Stomach (tissue), 9 donors: Measurements from ENCODE around the gene AUTS2. TPM values are rescaled to one million over a fixed set of nuclear protein-coding genes. Genes with fewer than 3 reads are reported as not detected.

ENCODE experiments used
- DNase-seq, 2 donors: peaks; one replicate each; pipeline versions ENCODE4 v3.0.0 to v3.0.0-alpha.2; 2013 to 2019
- H3K27ac ChIP-seq, 5 donors: fragments of 200-600 bp in 4 of 5; sonication (generic) in 4 of 5; one replicate each; pipeline ENCODE4 v1.5.1; 2013 to 2019; ENCODE audit warnings: mild to moderate bottlenecking in 1 of 5, moderate library complexity in 1 of 5
- H3K27me3 ChIP-seq, 3 donors: fragments of 200-600 bp; sonication (generic); one replicate each; pipeline ENCODE4 v1.5.1; 2017 to 2019; ENCODE audit warnings: mixed run types in 1 of 3
- H3K36me3 ChIP-seq, 4 donors: fragments of 200-600 bp; sonication (generic); 1 replicate in 3 of 4; 2 replicates in 1 of 4; pipeline ENCODE4 v1.5.1; 2016 to 2019
- H3K4me1 ChIP-seq, 4 donors: fragments of 200-600 bp; sonication (generic); one replicate each; pipeline ENCODE4 v1.5.1; 2016 to 2019
- H3K4me3 ChIP-seq, 4 donors: fragments of 200-600 bp; sonication (generic) in 3 of 4; one replicate each; pipeline ENCODE4 v1.5.1; 2016 to 2019; ENCODE audit warnings: mild to moderate bottlenecking in 1 of 4
- H3K9me3 ChIP-seq, 4 donors: fragments of 200-600 bp; sonication (generic); one replicate each; pipeline ENCODE4 v1.5.1; 2016 to 2019
- CTCF ChIP-seq, 7 experiments: fragments of 450-650 bp in 4 of 7; fragments of 200-600 bp in 3 of 7; sonication (generic) in 3 of 7; IDR thresholded peaks; one replicate each; pipeline ENCODE4 v1.5.1; 2016 to 2019; ENCODE audit warnings: antibody characterized with exemption in 7 of 7, control low read depth in 2 of 7, mild to moderate bottlenecking in 1 of 7
- EP300 ChIP-seq: sonication (generic); formaldehyde crosslinking; IDR thresholded peaks from one replicate; pipeline ENCODE4 v1.6.1; 2017; ENCODE audit warnings: antibody characterized with exemption
- POLR2A ChIP-seq, 4 donors: fragments of 450-650 bp; IDR thresholded peaks; one replicate each; pipeline ENCODE4 v1.6.1; 2016; ENCODE audit warnings: antibody characterized with exemption in 4 of 4, control low read depth in 2 of 4, mild to moderate bottlenecking in 1 of 4, moderate library complexity in 1 of 4
- POLR2AphosphoS5 ChIP-seq, 3 donors: sonication (generic); formaldehyde crosslinking; IDR thresholded peaks; one replicate each; pipeline ENCODE4 v1.6.1; 2016; ENCODE audit warnings: antibody characterized with exemption in 3 of 3
- WGBS, 5 donors: extraction: QIAGEN DNeasy Blood & Tissue Kit in 3 of 5; methylation state at CpG; one replicate each; pipeline versions ENCODE4 v1.1.5 to v1.1.7; 2013 to 2018; 5-methylcytosine and 5-hydroxymethylcytosine counted together
- intact Hi-C: fragments of 100-400 bp; cut with DNase I; formaldehyde crosslinking; loops from one replicate; pipeline ENCODE4 v1.15.1; 2023; ENCODE audit warnings: low total_unique reads
- polyA plus RNA-seq, 3 donors: library from polyadenylated mRNA; stranded (reverse); fragments of 200-250 nt; gene quantifications; one replicate each; pipeline ENCODE4 v1.2.3, GENCODE V29; 2013
- total RNA-seq, 5 donors: library from RNA; depleted of rRNA; stranded (reverse); fragments of >200 nt; gene quantifications; one replicate each; pipeline versions ENCODE4 v1.1.0 to v1.2.3, GENCODE V29; 2014 to 2016
- donor health status: healthy with polysubstance abuse.
- donor health status: Bipolar disorder and iron deficiency.
- donor health status: healthy.

The AUTS2 gene
- total and polyA plus RNA-seq, 8 donors, result 3.8 to 90.3 (median 38.1) TPM

GRCh38 chr7:70631718-70632117 is 1033.4 kb downstream of the AUTS2 start:
- TF ChIP-seq CTCF (IDR thresholded peaks at IDR 0.05), result no peak
- TF ChIP-seq POLR2AphosphoS5 (IDR thresholded peaks at IDR 0.05), result no peak
- Histone ChIP-seq H3K27ac (no peak overlapping the region), H3K9me3 (no peaks in the 10 kb centered on the region), H3K4me1 (no peaks in the 10 kb centered on the region), H3K4me3 (no peak overlapping the region), H3K36me3 (no peaks in the 10 kb centered on the region), H3K27me3 (no peaks in the 10 kb centered on the region)
- 83 to 93% (median 91%) methylated on average over 7 to 9 of the region's 9 CpGs for WGBS, 5 donors
- DNase-seq, result no peak
- intact Hi-C loops, result no loop called here

- WGBS, 5 donors, result 83 to 94% (median 89%) methylated on average over 5 of the region's 5 CpGs
- no peak overlapping the region for H3K4me3 ChIP-seq
- intact Hi-C loops, result no loop called here
- no peaks in the 10 kb centered on the region for H3K9me3 ChIP-seq
- TF ChIP-seq CTCF (IDR thresholded peaks at IDR 0.05) (no peak), EP300 (no peak), POLR2AphosphoS5 (IDR thresholded peaks at IDR 0.05) (no peak), POLR2A (IDR thresholded peaks at IDR 0.05) (no peak)
- DNase-seq, result no peak
- H3K36me3 ChIP-seq, result no peaks in the 10 kb centered on the region
- no peak overlapping the region for H3K27ac ChIP-seq
- H3K4me1 ChIP-seq, result no peaks in the 10 kb centered on the region
- no peaks in the 10 kb centered on the region for H3K27me3 ChIP-seq
These were observed 1034.1 kb downstream of the AUTS2 start for GRCh38 chr7:70632400-70632799.

GRCh38 chr7:70634071-70634470 is 1035.8 kb downstream of the AUTS2 start:
- 95 to 98% (median 96%) methylated on average over 8 of the region's 8 CpGs for WGBS, 5 donors
- no peak for DNase-seq
- no peaks in the 10 kb centered on the region for H3K9me3 ChIP-seq
- intact Hi-C loops, result no loop called here
- H3K27ac ChIP-seq, result no peak overlapping the region
- H3K4me1 ChIP-seq, result no peaks in the 10 kb centered on the region
- TF ChIP-seq CTCF (IDR thresholded peaks at IDR 0.05) (no peak), POLR2AphosphoS5 (IDR thresholded peaks at IDR 0.05) (no peak), POLR2A (IDR thresholded peaks at IDR 0.05) (no peak), EP300 (no peak)
- no peaks in the 10 kb centered on the region for H3K36me3 ChIP-seq
- no peak overlapping the region for H3K4me3 ChIP-seq
- H3K27me3 ChIP-seq, result no peaks in the 10 kb centered on the region

GRCh38 chr7:70634610-70635068 is 1036.4 kb downstream of the AUTS2 start:
- Histone ChIP-seq H3K27ac (no peak overlapping the region), H3K27me3 (no peaks in the 10 kb centered on the region), H3K36me3 (no peaks in the 10 kb centered on the region), H3K4me1 (no peaks in the 10 kb centered on the region), H3K9me3 (no peaks in the 10 kb centered on the region), H3K4me3 (no peak overlapping the region)
- 90 to 95% (median 91%) methylated on average over 8 of the region's 8 CpGs for WGBS, 5 donors
- no peak for TF ChIP-seq POLR2AphosphoS5 (IDR thresholded peaks at IDR 0.05)
- no peak for TF ChIP-seq POLR2A (IDR thresholded peaks at IDR 0.05)
- no peak for TF ChIP-seq EP300
- TF ChIP-seq CTCF (IDR thresholded peaks at IDR 0.05), result no peak
- intact Hi-C loops, result no loop called here
- DNase-seq, result no peak
